Suprapubic skin (tissue), 4 donors: ENCODE data around the gene TLCD5.

ENCODE experiments used
- POLR2A ChIP-seq, 2 donors: fragments of 450-650 bp; IDR thresholded peaks; one replicate each; pipeline ENCODE4 v1.6.1; 2017; ENCODE audit warnings: antibody characterized with exemption in 2 of 2, mild to moderate bottlenecking in 2 of 2, moderate library complexity in 2 of 2
- POLR2AphosphoS5 ChIP-seq, 3 donors: sonication (generic); formaldehyde crosslinking; IDR thresholded peaks; one replicate each; pipeline ENCODE4 v1.6.1; 2017; ENCODE audit warnings: antibody characterized with exemption in 3 of 3
- TF ChIP-seq, protein P1 (sequence below), 2 donors: fragments of 200-600 bp in 1 of 2; fragments of 450-650 bp in 1 of 2; sonication (generic) in 1 of 2; IDR thresholded peaks; one replicate each; pipeline ENCODE4 v1.5.1; 2016 to 2019; ENCODE audit warnings: antibody characterized with exemption in 2 of 2, mild to moderate bottlenecking in 1 of 2, moderate library complexity in 1 of 2

DNA sequence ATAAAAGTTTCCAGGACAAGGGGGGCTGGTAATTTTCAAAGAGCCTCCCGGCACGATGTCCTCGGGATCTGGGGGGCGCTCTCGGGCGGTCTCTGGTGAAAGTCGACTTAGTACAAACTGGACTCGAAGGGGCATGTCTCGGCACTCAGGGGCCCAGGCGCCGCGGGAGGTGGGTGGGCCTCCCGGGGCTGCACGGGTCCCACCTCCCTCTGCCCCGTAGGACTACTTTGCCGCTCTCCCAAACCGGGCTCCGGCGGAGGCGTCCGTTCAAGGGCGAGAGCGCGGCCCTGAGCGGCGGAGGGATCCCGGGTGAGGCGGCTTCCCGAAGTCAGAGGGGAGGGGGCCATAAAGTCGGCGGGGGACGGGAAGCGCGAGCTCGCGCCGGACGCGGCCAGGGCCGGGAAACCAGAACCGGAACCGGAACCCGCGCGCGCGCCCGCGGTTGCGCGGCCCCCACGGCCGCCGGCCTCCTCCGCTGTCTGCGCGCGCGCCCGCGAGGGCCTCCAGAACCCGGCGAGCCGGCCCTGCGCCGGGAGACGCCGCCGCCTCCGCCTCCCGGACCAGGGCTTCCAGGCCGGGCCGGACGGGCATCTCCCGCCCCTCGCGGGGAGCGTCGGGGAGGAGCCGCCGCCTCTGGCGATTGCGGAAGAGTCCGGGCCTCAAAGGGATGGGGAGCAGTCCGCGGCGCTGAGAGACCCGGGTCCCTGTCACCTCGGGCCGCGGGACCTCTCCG is 11.0 kb downstream of the TLCD5 start, which contains the start of gene ARHGEF12:
- TF ChIP-seq, protein P1, sequence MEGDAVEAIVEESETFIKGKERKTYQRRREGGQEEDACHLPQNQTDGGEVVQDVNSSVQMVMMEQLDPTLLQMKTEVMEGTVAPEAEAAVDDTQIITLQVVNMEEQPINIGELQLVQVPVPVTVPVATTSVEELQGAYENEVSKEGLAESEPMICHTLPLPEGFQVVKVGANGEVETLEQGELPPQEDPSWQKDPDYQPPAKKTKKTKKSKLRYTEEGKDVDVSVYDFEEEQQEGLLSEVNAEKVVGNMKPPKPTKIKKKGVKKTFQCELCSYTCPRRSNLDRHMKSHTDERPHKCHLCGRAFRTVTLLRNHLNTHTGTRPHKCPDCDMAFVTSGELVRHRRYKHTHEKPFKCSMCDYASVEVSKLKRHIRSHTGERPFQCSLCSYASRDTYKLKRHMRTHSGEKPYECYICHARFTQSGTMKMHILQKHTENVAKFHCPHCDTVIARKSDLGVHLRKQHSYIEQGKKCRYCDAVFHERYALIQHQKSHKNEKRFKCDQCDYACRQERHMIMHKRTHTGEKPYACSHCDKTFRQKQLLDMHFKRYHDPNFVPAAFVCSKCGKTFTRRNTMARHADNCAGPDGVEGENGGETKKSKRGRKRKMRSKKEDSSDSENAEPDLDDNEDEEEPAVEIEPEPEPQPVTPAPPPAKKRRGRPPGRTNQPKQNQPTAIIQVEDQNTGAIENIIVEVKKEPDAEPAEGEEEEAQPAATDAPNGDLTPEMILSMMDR (IDR thresholded peaks at IDR 0.05) = no peak
- TF ChIP-seq POLR2AphosphoS5 (IDR thresholded peaks at IDR 0.05) = peak in 1 of 3 donors; percentile 92
- TF ChIP-seq POLR2A (IDR thresholded peaks at IDR 0.05) = peak; percentile 61 to 82
